Measurements from ENCODE around the gene CCDC14.

- TF ChIP-seq CTCF (IDR thresholded peaks at IDR 0.05 in 4 of 5, conservative IDR thresholded peaks at IDR 0.05 in 1 of 5) = no peak
- TF ChIP-seq POLR2A (IDR thresholded peaks at IDR 0.05) = no peak
Observed at GRCh38 chr3:123936400-123936799, 24.6 kb downstream of the CCDC14 start.

Data from gastrocnemius medialis (tissue), 4 donors.